Nephron (organoid): ENCODE measurements around the gene HOXC5.

ENCODE experiments used
- H3K27ac Mint-ChIP-seq, 3 experiments: 2 replicates each; pipeline ENCODE4 v1.8.0; 2020; ENCODE audit warnings: mixed read lengths in 3 of 3, mild to moderate bottlenecking in 2 of 3, moderate library complexity in 1 of 3
- H3K27me3 Mint-ChIP-seq: 2 replicates; pipeline ENCODE4 v1.8.0; 2021; ENCODE audit warnings: low read depth, mild to moderate bottlenecking, moderate library complexity, mixed read lengths
- H3K36me3 Mint-ChIP-seq: 2 replicates; pipeline ENCODE4 v1.8.0; 2020; ENCODE audit warnings: low read depth, mixed read lengths
- H3K4me1 Mint-ChIP-seq: 2 replicates; pipeline ENCODE4 v1.8.0; 2020; ENCODE audit warnings: mixed read lengths
- H3K4me3 Mint-ChIP-seq, 3 experiments: 2 replicates each; pipeline ENCODE4 v1.8.0; 2020; ENCODE audit warnings: mild to moderate bottlenecking in 3 of 3, mixed read lengths in 3 of 3, moderate library complexity in 2 of 3
- H3K9me3 Mint-ChIP-seq: 2 replicates; pipeline ENCODE4 v1.8.0; 2020; ENCODE audit warnings: mixed read lengths
- TF ChIP-seq, protein P1 (sequence below), 3 experiments: fragments of 200-600 bp; sonication (generic); IDR thresholded peaks; one replicate each; pipeline ENCODE4 v1.5.0; 2021; ENCODE audit warnings: antibody characterized with exemption in 3 of 3; ENCODE audit not compliant: unreplicated experiment in 3 of 3

Gene HOXC5

DNA sequence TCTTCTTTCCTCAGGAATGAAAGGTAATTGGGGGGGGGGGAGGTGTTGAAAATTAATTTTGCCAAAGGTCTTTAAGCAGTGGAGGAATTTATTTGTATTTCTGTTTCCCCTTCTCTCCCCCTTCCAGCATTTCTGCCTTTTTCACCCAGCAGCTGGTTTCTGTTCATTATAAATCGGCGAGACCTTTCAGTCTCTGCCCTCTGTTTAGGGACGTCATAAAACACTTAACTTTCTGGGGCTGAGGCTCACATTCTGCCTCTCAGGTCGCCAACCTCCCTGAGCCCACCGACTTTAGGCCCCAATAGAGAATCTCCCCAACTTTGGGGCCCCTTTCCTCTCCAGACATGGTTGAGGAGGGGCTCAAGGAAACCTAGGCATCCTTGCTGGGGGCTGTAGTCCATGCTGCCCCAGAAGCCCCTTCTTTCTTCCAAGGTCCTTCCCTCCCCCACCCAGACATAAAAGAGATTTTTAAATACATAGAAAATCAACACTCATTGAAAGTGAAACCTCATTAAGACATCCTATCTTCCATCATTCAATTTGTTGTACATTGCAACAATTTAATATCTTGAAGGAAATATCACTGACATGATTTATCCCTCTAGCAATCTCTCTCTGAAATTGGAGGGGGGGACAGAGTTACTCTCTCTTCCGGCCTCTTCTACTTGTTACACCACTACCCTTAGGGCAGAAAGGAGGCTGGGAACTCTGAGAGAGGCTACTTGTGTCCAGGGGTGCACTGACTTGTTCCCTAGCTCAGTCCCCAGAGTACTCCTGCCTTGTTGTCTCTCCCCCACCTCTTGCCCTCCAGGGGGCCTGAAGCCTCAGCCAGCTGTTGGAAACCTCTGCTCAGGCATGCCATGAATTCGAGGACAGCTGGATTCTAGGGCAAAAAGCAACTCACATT, 7.1 kb upstream of the HOXC5 start:
- peak overlapping the region; percentile 67 to 90 (median 79) for H3K4me3 Mint-ChIP-seq
- TF ChIP-seq, protein P1, sequence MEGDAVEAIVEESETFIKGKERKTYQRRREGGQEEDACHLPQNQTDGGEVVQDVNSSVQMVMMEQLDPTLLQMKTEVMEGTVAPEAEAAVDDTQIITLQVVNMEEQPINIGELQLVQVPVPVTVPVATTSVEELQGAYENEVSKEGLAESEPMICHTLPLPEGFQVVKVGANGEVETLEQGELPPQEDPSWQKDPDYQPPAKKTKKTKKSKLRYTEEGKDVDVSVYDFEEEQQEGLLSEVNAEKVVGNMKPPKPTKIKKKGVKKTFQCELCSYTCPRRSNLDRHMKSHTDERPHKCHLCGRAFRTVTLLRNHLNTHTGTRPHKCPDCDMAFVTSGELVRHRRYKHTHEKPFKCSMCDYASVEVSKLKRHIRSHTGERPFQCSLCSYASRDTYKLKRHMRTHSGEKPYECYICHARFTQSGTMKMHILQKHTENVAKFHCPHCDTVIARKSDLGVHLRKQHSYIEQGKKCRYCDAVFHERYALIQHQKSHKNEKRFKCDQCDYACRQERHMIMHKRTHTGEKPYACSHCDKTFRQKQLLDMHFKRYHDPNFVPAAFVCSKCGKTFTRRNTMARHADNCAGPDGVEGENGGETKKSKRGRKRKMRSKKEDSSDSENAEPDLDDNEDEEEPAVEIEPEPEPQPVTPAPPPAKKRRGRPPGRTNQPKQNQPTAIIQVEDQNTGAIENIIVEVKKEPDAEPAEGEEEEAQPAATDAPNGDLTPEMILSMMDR (IDR thresholded peaks at IDR 0.05; ENCODE audit: unreplicated experiment in 3 of 3) = no peak
- H3K9me3 Mint-ChIP-seq = no peaks in the 10 kb centered on the region
- H3K4me1 Mint-ChIP-seq = peaks cover 94% of the 10 kb centered on the region
- peak overlapping the region; percentile 95 to 98 (median 97) for H3K27ac Mint-ChIP-seq
- H3K27me3 Mint-ChIP-seq = peaks cover 21% of the 10 kb centered on the region
- peaks cover 10% of the 10 kb centered on the region for H3K36me3 Mint-ChIP-seq

DNA sequence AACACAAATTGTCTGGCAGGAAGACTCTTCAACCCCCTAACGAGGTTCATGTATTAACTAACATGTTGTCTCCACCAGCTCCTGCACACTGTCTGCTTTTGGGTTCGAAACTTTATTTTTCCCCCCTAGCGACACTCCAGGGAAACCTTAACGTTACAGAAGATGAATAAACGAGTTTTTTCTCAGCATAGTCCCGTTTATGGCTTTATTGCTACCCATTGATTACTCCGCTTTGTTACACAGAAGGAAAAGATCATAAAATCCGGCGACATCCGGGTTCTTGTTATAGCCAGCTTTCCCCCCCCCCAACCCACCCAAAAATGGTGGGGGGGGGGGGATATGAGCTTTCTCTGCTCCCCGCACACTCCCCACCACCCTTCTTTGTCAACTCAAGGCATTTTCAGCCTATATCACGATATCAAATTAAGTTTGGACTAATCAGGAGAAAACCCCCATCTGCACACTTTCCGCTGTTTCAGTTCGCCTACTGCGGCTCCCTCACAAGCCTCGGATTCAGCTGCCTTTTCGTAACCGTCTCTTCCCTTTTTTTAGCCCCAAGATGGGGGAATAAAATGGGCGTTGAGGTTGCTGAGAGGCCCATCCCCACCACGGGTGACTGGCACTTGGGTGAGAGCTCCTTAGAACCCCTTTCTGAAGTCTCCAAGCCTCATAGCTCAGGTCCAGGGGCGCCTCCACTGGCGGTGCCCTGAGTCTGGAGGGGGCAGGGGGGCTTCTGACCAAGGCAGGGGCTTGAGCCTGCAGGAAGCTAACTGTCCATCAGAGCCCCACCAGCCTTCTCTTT, 6.0 kb upstream of the HOXC5 start:
- TF ChIP-seq, protein P1 (IDR thresholded peaks at IDR 0.05; ENCODE audit: unreplicated experiment in 3 of 3) = no peak
- H3K27me3 Mint-ChIP-seq = peaks cover 21% of the 10 kb centered on the region
- peak overlapping the region; percentile 76 to 91 (median 88) for H3K4me3 Mint-ChIP-seq
- H3K9me3 Mint-ChIP-seq = no peaks in the 10 kb centered on the region
- peaks cover 7% of the 10 kb centered on the region for H3K36me3 Mint-ChIP-seq
- H3K4me1 Mint-ChIP-seq = peaks cover 91% of the 10 kb centered on the region
- H3K27ac Mint-ChIP-seq = peak overlapping the region; percentile 95 to 99 (median 97)

DNA sequence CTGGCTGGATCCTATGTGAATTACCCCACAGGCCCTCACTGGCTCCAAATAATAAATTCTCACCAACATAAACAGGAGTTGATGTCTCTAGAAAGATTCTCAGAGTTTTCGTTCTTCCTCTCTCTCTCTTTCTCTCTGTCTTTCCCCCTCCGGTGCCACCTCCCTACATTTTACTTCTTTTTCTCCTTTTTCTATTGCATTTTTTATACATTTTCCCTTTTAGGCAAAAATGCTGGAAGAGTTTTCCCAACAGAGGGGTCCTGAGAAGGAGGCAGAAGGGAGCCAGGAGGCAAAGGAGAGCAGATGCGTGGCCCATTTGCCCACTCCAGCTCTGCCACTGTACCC, 5.4 kb upstream of the HOXC5 start:
- no peaks in the 10 kb centered on the region for H3K9me3 Mint-ChIP-seq
- H3K27ac Mint-ChIP-seq = peak overlapping the region; percentile 95 to 99 (median 97)
- H3K36me3 Mint-ChIP-seq = peaks cover 7% of the 10 kb centered on the region
- H3K27me3 Mint-ChIP-seq = peaks cover 21% of the 10 kb centered on the region
- H3K4me3 Mint-ChIP-seq = peak overlapping the region; percentile 76 to 91 (median 88)
- peaks cover 91% of the 10 kb centered on the region for H3K4me1 Mint-ChIP-seq
- TF ChIP-seq, protein P1 (IDR thresholded peaks at IDR 0.05; ENCODE audit: unreplicated experiment in 3 of 3) = no peak

DNA sequence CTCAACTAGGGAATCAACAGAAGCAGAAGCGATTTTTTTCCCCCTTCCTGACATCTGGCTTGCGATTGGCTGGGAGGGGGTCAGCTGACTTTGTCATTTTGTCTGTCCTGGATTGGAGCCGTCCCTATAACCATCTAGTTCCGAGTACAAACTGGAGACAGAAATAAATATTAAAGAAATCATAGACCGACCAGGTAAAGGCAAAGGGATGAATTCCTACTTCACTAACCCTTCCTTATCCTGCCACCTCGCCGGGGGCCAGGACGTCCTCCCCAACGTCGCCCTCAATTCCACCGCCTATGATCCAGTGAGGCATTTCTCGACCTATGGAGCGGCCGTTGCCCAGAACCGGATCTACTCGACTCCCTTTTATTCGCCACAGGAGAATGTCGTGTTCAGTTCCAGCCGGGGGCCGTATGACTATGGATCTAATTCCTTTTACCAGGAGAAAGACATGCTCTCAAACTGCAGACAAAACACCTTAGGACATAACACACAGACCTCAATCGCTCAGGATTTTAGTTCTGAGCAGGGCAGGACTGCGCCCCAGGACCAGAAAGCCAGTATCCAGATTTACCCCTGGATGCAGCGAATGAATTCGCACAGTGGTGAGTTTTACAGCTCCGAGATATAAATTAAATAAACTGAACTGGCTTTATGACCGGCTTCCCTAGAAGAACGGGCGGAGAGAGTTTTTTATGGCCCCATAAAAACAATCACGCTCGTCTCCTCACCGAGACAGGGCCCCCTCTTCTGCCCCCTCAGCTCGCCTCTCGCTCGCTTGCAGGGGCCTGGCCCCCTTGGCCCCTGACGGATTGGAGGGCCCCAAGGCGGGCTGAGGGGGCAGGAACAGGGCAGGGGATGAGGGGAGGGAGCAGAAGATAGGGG, 4.3 kb upstream of the HOXC5 start, which contains the start of gene HOXC6:
Gene HOXC6 (plus strand): TSS at position 127 of the 888 bp plus-strand sequence. CDS start 82 bp downstream, at position 209.
- H3K4me3 Mint-ChIP-seq = peak within 1 kb of the TSS; percentile 76 to 92 (median 89)
- peaks cover 20% of the 10 kb centered on the region for H3K27me3 Mint-ChIP-seq
- TF ChIP-seq, protein P1 (IDR thresholded peaks at IDR 0.05; ENCODE audit: unreplicated experiment in 3 of 3) = no peak
- peaks cover 90% of the 10 kb centered on the region for H3K4me1 Mint-ChIP-seq
- peak within 1 kb of the TSS; percentile 95 to 100 (median 97) for H3K27ac Mint-ChIP-seq
- peaks cover 7% of the 10 kb centered on the region for H3K36me3 Mint-ChIP-seq
- no peaks in the 10 kb centered on the region for H3K9me3 Mint-ChIP-seq
